GM18951 (cell line): Measurements from ENCODE around the gene PTGDS.

Experiments used
- POLR2A ChIP-seq: IDR thresholded peaks from 4 replicates; pipeline ENCODE4 v1.6.1; 2011; ENCODE audit warnings: mild to moderate bottlenecking; ENCODE audit not compliant: insufficient read length, insufficient read depth; ENCODE audit errors: extremely low read depth
- in situ Hi-C: fragments of 300-500 bp; cut with MboI; formaldehyde crosslinking; loops from one replicate; pipeline ENCODE4 v1.12.0; 2022; ENCODE audit warnings: low sequenced_read_pairs, mixed read lengths, inconsistent platforms; ENCODE audit not compliant: unreplicated experiment

The PTGDS gene

DNA sequence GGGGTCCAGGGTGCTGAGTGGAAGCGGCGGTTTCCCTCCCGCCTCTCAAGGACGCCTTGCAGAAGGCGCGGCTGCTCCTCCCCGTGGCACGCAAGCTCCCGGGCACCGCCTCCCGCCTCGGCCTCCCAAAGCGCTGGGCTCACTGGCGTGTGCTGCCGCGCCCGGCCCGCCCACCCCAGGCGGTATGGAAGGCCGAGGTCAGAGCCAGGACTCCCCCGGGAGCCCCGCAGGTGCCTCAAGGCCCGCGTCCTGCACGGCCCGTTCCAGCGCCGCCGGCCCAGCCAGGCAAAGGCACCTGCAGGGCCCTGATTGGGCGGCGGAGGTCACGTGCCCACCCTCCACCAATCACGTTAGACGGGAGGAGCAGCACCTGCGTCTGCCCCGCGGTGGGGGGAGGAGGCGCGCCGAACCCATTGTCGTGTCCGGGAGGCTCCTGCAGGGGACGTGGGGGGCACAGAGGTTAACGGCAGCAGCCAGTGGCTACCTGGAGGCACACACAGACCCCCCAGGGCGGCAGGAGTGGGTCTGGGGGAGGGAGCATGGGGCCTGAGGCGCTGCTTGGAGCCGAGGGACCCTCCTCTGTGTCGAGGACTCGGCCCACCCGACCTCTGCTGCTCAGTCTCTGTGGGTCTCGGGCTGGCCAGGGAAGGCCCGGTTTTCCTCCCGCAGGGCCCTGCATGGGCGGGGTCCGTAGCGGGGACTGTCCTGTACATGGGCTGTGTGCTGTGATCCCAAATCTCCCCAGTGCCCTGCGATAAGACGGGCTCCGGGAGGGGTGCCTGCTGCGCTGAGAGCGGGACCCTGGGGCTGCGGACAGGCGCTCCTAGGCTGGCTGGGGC, 27.3 kb upstream of the PTGDS start:
- in situ Hi-C loops: no loop called here

DNA sequence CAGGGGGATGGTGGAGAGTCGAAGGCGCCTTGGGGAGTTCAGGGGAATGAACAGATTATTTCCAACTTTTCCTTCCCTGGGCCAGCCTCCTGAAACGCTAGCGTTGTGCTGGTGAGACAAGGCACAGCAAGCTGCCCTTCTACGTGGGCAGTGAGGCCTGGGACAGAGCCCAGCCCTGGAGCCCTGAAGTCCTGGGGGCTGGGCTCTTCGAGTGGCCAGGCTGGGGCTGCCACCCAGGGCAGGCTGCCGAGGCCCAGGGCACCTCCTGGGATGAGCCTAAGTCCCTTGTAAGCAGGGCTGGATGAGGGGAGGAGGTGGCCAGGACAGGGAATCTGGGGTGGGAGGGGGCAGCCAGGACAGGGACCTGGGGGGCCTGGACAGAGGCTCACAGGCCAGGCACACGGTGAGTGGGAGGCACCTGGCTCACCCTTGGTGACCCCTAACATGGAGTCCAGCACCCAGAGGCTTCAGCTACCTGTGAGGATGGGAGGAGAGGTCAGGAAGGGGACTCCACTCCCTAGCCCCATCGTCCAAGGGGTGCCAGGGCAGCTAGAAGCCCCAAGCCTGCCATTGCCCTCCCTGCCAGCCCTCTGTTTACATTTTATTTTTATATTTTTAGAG, 26.5 kb upstream of the PTGDS start:
- no peak for TF ChIP-seq POLR2A

More for the DNA sequence above, 27.3 kb upstream of the PTGDS start:
- peak; percentile 84 for TF ChIP-seq POLR2A

DNA sequence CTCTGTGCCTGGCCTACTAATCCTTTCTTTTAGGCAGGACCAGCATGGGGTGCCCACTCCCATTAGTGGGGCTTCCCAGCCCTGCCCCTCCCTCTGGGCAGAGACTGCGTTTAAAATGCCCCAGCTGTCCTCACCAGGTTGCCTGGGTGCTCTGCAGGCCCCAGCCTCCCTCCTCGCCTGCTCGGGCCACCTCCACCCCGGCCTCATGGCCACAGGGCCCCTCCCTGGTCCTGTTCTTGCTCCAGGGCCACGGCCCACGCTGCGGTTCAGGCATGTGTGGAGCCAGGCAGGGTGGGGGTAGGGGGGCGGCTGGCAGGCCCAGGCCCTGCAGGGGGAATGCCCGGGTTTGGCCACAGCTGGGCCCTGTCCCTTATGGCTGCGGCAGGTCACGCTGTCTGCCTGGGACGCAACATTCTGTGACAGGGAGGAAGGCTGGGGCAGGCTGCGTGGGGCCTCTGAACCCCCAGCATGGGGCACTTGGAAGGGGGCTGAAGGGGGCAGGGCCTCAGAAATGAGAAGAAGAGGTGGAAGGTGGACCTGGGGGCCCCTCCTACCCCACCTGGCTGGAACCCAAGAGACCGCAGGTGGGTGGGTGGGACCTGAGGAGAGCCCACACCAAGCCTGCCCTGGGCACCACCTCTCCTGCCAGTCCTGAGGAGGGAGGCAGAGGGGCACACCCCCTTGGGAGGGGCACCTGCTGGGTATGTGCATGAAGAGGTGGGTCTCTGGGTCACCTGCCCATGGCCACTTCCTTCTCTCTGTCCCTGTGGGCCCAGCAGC, 25.6 kb upstream of the PTGDS start, which contains the start of gene LCN12:
TSS of gene LCN12 (plus strand) at position 733 of the 780 bp plus-strand sequence. CDS start 55 bp downstream, outside the sequence.
- in situ Hi-C loops: no loop called here
- TF ChIP-seq POLR2A: no peak

More for the DNA sequence above, 26.5 kb upstream of the PTGDS start:
- in situ Hi-C loops: no loop called here

DNA sequence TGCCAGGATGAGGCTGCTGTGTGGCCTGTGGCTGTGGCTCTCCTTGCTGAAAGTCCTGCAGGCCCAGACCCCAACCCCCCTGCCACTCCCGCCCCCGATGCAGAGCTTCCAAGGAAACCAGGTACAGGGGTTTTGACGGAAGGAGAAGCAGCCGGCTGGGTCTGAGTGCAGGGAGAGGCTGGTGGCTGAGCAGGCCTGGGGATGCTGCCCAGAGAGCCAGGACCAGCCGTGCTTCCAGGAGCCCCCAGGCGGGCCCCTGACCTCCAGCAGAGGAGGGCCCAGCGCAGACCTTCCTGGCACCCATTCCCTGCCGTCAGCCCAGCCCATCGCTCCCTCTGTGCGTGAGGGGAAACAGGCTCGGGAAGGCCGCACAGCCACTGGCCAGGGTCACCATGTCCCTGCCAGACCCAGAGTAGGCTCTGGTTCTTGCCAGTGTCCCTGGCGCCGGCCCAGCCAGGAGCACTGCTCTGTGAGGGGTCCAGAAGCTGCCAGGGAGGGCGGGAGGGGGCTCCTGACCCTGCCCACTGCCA, 24.9 kb upstream of the PTGDS start:
- in situ Hi-C loops: no loop called here
- TF ChIP-seq POLR2A: no peak

DNA sequence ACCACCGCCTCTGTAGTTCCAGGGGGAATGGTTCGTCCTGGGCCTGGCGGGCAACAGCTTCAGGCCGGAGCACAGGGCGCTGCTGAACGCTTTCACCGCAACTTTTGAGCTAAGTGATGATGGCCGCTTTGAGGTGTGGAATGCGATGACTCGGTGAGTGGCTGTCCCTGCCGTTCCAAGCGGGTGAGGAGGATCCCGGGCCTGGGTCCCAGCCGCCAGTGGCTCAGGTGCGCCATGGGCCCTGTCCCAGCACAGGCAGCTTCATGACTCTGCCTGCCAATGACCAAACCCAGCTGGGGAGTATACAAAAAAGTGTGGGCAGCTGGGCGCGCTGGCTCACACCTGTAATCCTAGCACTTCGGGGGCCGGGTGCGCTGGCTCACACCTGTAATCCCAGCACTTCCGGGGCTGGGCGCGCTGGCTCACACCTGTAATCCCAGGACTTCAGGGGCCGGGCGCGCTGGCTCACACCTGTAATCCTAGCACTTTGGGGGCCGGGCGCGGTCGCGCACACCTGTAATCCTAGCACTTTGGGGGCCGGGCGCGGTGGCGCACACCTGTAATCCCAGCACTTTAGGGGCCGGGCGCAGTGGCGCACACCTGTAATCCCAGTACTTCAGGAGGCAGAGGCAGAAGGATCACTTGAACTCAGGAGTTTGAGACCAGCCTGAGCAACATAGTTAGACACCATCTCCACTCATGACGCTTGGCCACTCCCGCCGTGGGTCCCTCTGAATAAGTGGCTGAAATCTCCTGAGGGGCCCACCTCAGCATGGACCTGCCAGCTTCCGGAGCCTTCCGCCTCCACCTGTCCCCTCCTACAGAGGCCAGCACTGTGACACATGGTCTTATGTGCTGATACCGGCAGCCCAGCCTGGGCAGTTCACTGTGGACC, 24.2 kb upstream of the PTGDS start:
- in situ Hi-C loops: no loop called here
- no peak for TF ChIP-seq POLR2A

DNA sequence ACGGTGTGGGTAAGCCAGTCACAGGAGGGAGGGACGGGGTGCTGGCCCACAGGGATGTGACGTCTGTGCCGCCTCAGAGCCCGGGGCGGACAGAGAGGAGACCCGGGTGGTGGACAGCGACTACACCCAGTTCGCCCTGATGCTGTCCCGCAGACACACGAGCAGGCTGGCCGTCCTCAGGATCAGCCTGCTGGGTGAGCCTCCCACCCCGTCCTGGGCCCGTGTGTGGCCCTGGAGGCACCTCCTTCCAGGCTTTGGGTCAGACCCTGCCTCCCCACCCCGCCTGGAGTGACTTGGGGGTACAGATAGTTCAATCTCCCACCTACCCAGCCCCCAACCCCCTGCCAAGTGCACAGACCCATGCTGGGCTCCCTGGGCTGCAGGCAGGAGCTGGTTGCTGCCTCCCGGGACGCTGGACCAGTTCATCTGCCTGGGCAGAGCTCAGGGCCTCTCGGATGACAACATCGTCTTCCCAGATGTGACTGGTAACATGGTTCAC, 23.5 kb upstream of the PTGDS start:
- TF ChIP-seq POLR2A: no peak
- in situ Hi-C loops: no loop called here

DNA sequence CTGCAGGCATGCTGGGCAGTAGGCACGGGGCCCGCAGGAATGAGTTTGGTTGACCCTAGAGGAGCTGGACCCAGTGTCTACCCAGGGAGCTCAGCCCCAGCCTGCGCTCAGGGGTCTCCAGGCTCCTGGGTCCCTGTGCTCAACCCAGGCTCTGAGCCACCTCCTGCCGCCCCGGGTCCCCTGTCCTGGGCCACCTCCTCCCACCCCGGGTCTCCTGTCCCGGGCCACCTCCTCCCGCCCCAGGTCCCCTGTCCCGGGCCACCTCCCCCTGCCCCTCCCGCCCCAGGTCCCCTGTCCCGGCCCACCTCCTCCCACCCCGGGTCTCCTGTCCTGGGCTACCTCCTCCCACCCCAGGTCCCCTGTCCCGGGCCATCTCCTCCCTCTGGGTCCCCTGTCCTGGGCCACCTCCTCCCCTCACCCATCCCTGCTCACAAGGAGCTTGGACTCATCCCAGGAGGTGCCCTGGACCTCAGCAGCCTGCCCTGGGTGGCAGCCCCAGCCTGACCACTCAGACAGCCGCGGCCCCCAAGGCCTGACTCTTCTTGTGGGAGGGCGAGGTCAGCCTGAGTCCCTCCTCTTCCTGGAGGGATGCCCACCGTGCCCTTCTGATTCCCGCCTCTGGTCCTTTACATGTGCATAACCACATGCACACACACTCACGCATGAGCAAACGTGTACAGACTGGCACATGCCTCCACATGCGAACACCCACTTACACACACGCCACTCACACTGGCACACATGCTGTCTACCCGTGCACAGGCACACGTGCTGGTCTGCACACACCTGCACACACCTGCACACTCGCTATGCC, 22.8 kb upstream of the PTGDS start:
- no peak for TF ChIP-seq POLR2A
- in situ Hi-C loops: no loop called here

DNA sequence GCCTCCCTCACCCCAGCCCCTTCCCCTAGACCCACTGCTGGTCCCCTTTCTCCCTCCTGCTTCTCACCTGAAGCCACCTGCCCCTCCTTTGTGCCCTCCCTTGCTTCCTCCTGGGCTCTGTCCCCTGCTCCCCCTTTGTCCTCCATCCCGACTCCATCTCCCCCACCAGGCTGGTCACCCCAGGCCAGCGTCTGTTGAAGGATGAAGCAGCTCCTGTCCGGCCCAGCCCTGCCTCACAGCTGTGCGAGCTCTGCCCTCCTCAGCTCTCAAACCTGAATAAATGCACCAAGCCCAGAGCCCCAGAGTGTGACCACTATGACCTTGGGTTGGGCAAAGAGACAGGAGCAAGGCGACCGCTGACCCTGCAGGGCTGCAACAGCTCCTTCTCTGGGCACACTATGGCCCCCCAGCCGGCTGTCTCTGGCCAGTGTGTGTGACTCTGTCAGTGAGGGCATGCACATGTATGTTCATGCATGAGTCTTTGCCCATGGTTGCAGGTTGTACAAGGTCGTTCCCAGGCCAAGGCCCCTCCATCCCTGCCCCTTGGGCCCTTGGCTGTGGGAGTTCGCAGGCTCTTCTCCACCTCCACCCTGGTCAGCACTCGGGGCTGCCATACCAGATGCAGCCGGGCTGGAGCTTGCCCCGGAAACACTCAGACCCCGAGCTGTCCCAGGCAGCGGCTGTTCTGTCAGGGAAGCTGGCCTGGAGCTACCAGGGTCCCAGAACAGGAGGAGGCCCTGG, 21.9 kb upstream of the PTGDS start:
- no peak for TF ChIP-seq POLR2A
- in situ Hi-C loops: no loop called here

DNA sequence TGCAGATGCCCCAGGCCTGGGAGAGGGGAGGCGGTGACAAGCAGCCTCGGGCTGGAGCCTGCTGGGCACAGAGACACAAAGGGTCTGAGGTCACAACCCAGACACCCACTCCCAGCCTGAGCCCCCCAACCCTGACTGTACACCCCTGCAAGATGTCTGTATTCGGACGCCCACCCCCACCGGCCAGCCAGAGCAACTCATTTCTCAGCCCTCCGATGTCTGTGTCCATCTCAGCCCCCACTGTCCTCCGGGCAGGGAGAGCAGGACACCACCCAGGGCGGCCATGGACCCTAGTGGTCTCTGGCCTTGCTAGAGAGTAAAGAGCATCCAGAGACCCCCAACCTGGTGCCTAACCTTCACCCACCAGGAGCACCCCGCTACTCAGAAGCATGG, 21.4 kb upstream of the PTGDS start:
- TF ChIP-seq POLR2A: no peak
- in situ Hi-C loops: no loop called here

DNA sequence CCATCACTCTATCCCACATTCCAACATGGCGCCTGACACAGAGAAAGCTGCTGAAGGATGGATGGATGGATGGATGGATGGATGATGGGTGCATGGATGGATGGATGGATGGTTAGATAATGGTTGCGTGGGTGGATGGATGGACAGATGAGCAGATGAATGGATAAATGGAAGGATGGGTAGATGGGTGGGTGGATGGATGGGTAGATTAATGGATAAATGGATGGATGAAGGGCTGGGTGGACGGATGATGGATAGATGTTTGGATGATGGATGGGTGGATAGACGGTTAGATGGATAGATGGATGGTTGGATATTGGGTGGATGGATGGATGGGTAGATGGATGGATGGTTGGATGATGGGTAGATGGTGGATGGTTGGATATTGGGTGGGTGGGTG, 20.7 kb upstream of the PTGDS start:
- in situ Hi-C loops: no loop called here
- TF ChIP-seq POLR2A: no peak

DNA sequence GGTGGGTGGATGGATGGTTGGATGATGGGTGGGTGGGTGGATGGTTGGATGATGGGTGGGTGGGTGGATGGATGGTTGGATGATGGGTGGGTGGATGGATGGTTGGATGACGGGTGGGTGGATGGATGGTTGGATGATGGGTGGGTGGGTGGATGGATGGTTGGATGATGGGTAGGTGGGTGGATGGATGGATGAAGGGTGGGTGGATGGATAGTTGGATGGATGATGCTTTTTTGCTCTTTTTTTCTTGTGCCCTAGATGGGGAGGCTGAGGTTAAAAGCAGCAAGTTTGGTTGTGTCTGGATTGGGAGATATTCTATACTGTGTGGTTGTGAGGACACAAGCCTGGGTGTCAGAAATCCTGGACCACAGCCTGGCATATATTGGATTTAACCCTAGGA, 19.8 kb upstream of the PTGDS start:
- no peak for TF ChIP-seq POLR2A
- in situ Hi-C loops: no loop called here
